Measurements from ENCODE around the gene KCNQ1OT1.

KCNQ1OT1 gene

DNA sequence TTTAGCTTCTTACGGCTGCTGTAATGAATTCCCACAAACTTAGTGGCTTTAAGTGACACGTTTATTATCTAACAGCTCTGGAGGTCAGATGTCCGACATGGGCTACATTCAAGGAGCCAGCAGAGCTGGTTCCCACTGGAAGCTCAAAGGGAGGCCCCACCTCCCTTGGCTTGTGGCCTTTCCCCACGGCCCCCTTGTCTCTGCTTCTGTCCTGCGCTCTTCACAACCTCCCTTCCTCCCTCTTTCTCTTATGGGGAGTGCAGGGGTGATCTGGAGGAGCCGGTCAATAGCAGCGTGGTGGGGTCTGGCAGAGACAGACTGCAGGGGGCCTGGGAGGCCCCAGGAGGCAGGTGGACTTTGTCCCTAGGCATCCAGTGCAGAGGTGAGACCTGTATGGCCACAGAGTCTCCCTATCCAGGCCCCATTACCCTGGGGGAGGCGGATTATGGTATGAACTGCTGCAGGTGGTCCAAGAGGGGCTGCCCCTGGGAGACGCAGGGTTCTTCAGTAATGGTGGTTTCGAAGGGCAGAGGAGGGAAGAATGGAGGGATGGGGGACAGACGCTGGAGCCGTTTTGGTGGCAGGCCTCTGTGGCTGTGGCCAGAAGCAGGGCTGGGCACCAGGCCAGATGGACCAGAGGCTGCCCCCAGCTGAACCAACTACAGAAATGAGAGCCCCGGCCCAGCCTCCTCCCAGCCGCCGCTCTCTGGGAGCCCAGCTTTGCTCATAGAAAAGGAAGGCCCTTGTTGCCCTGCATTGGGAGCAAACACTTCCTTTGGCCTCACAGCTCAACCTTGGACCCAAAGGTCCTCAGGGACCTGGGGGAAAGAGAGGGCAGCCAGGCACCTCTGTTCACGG, 30.7 kb upstream of the KCNQ1OT1 start:
- DNase-seq = no peak
- Histone ChIP-seq H4K91ac (ENCODE audit: low read length) (peak overlapping the region; percentile 21), H3K36me3 (ENCODE audit: control insufficient read depth in 1 of 2, insufficient read depth in 2 of 2, low read depth in 1 of 2, low read length in 2 of 2) (no peaks in the 10 kb centered on the region), H3K4me1 (ENCODE audit: control insufficient read depth, insufficient read depth, low read depth, low read length) (peaks cover 58% of the 10 kb centered on the region), H3K9ac (ENCODE audit: low read length) (no peak overlapping the region), H3K4me2 (ENCODE audit: low read length, poor library complexity, severe bottlenecking) (no peak overlapping the region), H2BK15ac (ENCODE audit: low read depth, poor library complexity, severe bottlenecking) (peak overlapping the region; percentile 37), H3K27ac (ENCODE audit: low read length, poor library complexity, severe bottlenecking) (no peak overlapping the region), H2AFZ (ENCODE audit: low read depth, low read length) (peak overlapping the region; percentile 30), H2BK120ac (ENCODE audit: low read depth, low read length) (no peak overlapping the region), H3K14ac (ENCODE audit: low read length in 2 of 2) (no peak overlapping the region), H2BK5ac (ENCODE audit: low read depth, low read length, poor library complexity, severe bottlenecking) (no peak overlapping the region), H3K27me3 (ENCODE audit: control insufficient read depth in 1 of 2, insufficient read depth in 1 of 2, low read length in 2 of 2) (peaks cover 0 to 5% of the 10 kb centered on the region in 2 experiments), H2AK5ac (ENCODE audit: low read length, severe bottlenecking) (peak overlapping the region; percentile 41), H2BK12ac (ENCODE audit: low read length in 2 of 2) (no peak overlapping the region), H3K18ac (ENCODE audit: low read depth in 1 of 2, low read length in 2 of 2) (no peak overlapping the region), H3K9me3 (ENCODE audit: control insufficient read depth, low read length) (peaks cover 9% of the 10 kb centered on the region), H3K23ac (ENCODE audit: low read length in 2 of 2) (no peak overlapping the region), H3K79me1 (replicated peaks; ENCODE audit: low read length, poor library complexity, severe bottlenecking) (no peaks in the 10 kb centered on the region), H3K4me3 (ENCODE audit: insufficient read depth in 1 of 2, low read depth in 1 of 2, low read length in 2 of 2) (no peak overlapping the region), H4K8ac (ENCODE audit: low read length) (no peak overlapping the region), H3K4ac (ENCODE audit: low read depth in 1 of 2, low read length in 2 of 2) (no peak overlapping the region)
- 83% methylated on average over 14 of the region's 16 CpGs for WGBS

DNA sequence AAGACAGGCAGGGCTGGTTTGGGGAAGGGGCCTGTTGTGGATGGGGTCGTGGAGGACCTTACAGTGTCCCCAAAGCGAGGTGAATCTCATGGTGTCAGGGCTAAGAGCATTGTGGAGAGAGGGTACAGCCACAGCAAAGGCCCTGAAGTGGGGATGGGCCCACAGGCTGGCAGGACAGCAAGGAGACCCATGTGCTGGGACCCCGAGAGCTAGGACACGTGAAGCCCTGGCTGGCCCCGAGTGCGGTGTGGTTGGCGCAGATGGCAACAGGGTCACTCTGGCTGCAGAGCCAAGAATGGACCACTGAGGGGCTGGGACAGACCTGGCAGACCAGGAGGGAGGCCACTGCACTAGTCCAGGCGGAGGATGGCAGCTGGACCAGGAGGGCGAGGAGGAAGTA, 30.0 kb upstream of the KCNQ1OT1 start:
- peaks cover 58% of the 10 kb centered on the region for H3K4me1 ChIP-seq (ENCODE audit: control insufficient read depth, insufficient read depth, low read depth, low read length)
- no peak overlapping the region for H3K14ac ChIP-seq (ENCODE audit: low read length in 2 of 2)
- no peak overlapping the region for H2BK15ac ChIP-seq (ENCODE audit: low read depth, poor library complexity, severe bottlenecking)
- no peak overlapping the region for H2BK5ac ChIP-seq (ENCODE audit: low read depth, low read length, poor library complexity, severe bottlenecking)
- no peak overlapping the region for H3K4me2 ChIP-seq (ENCODE audit: low read length, poor library complexity, severe bottlenecking)
- peak overlapping the region; percentile 47 for H4K91ac ChIP-seq (ENCODE audit: low read length)
- H3K27me3 ChIP-seq (ENCODE audit: control insufficient read depth in 1 of 2, insufficient read depth in 1 of 2, low read length in 2 of 2) = peaks cover 0 to 6% of the 10 kb centered on the region in 2 experiments
- peaks cover 9% of the 10 kb centered on the region for H3K9me3 ChIP-seq (ENCODE audit: control insufficient read depth, low read length)
- no peak overlapping the region for H2AFZ ChIP-seq (ENCODE audit: low read depth, low read length)
- H3K27ac ChIP-seq (ENCODE audit: low read length, poor library complexity, severe bottlenecking) = no peak overlapping the region
- H3K4me3 ChIP-seq (ENCODE audit: insufficient read depth in 1 of 2, low read depth in 1 of 2, low read length in 2 of 2) = no peak overlapping the region
- H2BK12ac ChIP-seq (ENCODE audit: low read length in 2 of 2) = no peak overlapping the region
- no peaks in the 10 kb centered on the region for H3K79me1 ChIP-seq (replicated peaks; ENCODE audit: low read length, poor library complexity, severe bottlenecking)
- H3K23ac ChIP-seq (ENCODE audit: low read length in 2 of 2) = no peak overlapping the region
- peak overlapping the region in 1 of 2 experiments; percentile 68 for H3K4ac ChIP-seq (ENCODE audit: low read depth in 1 of 2, low read length in 2 of 2)
- H2AK5ac ChIP-seq (ENCODE audit: low read length, severe bottlenecking) = peak overlapping the region; percentile 38
- peak overlapping the region; percentile 45 for H4K8ac ChIP-seq (ENCODE audit: low read length)
- H2BK120ac ChIP-seq (ENCODE audit: low read depth, low read length) = no peak overlapping the region
- H3K18ac ChIP-seq (ENCODE audit: low read depth in 1 of 2, low read length in 2 of 2) = no peak overlapping the region
- no peak overlapping the region for H3K9ac ChIP-seq (ENCODE audit: low read length)
- no peaks in the 10 kb centered on the region for H3K36me3 ChIP-seq (ENCODE audit: control insufficient read depth in 1 of 2, insufficient read depth in 2 of 2, low read depth in 1 of 2, low read length in 2 of 2)
- WGBS = 93% methylated on average over 8 of the region's 9 CpGs
- DNase-seq = no peak

GRCh38 chr11:2728663-2729332, 29.0 kb upstream of the KCNQ1OT1 start:
- H2AK5ac ChIP-seq (ENCODE audit: low read length, severe bottlenecking) = no peak overlapping the region
- no peak for DNase-seq
- no peaks in the 10 kb centered on the region for H3K79me1 ChIP-seq (replicated peaks; ENCODE audit: low read length, poor library complexity, severe bottlenecking)
- H3K4me3 ChIP-seq (ENCODE audit: insufficient read depth in 1 of 2, low read depth in 1 of 2, low read length in 2 of 2) = no peak overlapping the region
- peaks cover 0 to 7% of the 10 kb centered on the region in 2 experiments for H3K27me3 ChIP-seq (ENCODE audit: control insufficient read depth in 1 of 2, insufficient read depth in 1 of 2, low read length in 2 of 2)
- H2BK5ac ChIP-seq (ENCODE audit: low read depth, low read length, poor library complexity, severe bottlenecking) = no peak overlapping the region
- peaks cover 52% of the 10 kb centered on the region for H3K4me1 ChIP-seq (ENCODE audit: control insufficient read depth, insufficient read depth, low read depth, low read length)
- H3K36me3 ChIP-seq (ENCODE audit: control insufficient read depth in 1 of 2, insufficient read depth in 2 of 2, low read depth in 1 of 2, low read length in 2 of 2) = no peaks in the 10 kb centered on the region
- H2BK15ac ChIP-seq (ENCODE audit: low read depth, poor library complexity, severe bottlenecking) = no peak overlapping the region
- no peak overlapping the region for H2BK12ac ChIP-seq (ENCODE audit: low read length in 2 of 2)
- H3K9me3 ChIP-seq (ENCODE audit: control insufficient read depth, low read length) = peaks cover 9% of the 10 kb centered on the region
- no peak overlapping the region for H4K8ac ChIP-seq (ENCODE audit: low read length)
- H3K9ac ChIP-seq (ENCODE audit: low read length) = no peak overlapping the region
- no peak overlapping the region for H4K91ac ChIP-seq (ENCODE audit: low read length)
- H3K14ac ChIP-seq (ENCODE audit: low read length in 2 of 2) = no peak overlapping the region
- no peak overlapping the region for H3K27ac ChIP-seq (ENCODE audit: low read length, poor library complexity, severe bottlenecking)
- no peak overlapping the region for H3K4me2 ChIP-seq (ENCODE audit: low read length, poor library complexity, severe bottlenecking)
- no peak overlapping the region for H2BK120ac ChIP-seq (ENCODE audit: low read depth, low read length)
- 88% methylated on average over 16 of the region's 18 CpGs for WGBS
- no peak overlapping the region for H3K23ac ChIP-seq (ENCODE audit: low read length in 2 of 2)
- no peak overlapping the region for H2AFZ ChIP-seq (ENCODE audit: low read depth, low read length)
- no peak overlapping the region for H3K18ac ChIP-seq (ENCODE audit: low read depth in 1 of 2, low read length in 2 of 2)
- H3K4ac ChIP-seq (ENCODE audit: low read depth in 1 of 2, low read length in 2 of 2) = no peak overlapping the region

- Histone ChIP-seq H3K4me3 (ENCODE audit: insufficient read depth in 1 of 2, low read depth in 1 of 2, low read length in 2 of 2) (no peak overlapping the region), H3K4me1 (ENCODE audit: control insufficient read depth, insufficient read depth, low read depth, low read length) (peaks cover 46% of the 10 kb centered on the region), H3K23ac (ENCODE audit: low read length in 2 of 2) (no peak overlapping the region), H2BK5ac (ENCODE audit: low read depth, low read length, poor library complexity, severe bottlenecking) (no peak overlapping the region), H4K91ac (ENCODE audit: low read length) (no peak overlapping the region), H3K79me1 (replicated peaks; ENCODE audit: low read length, poor library complexity, severe bottlenecking) (no peaks in the 10 kb centered on the region), H2BK12ac (ENCODE audit: low read length in 2 of 2) (no peak overlapping the region), H3K9ac (ENCODE audit: low read length) (no peak overlapping the region), H3K27ac (ENCODE audit: low read length, poor library complexity, severe bottlenecking) (no peak overlapping the region), H3K4me2 (ENCODE audit: low read length, poor library complexity, severe bottlenecking) (no peak overlapping the region), H4K8ac (ENCODE audit: low read length) (no peak overlapping the region), H3K36me3 (ENCODE audit: control insufficient read depth in 1 of 2, insufficient read depth in 2 of 2, low read depth in 1 of 2, low read length in 2 of 2) (no peaks in the 10 kb centered on the region), H3K27me3 (ENCODE audit: control insufficient read depth in 1 of 2, insufficient read depth in 1 of 2, low read length in 2 of 2) (peaks cover 0 to 11% of the 10 kb centered on the region in 2 experiments), H2AFZ (ENCODE audit: low read depth, low read length) (no peak overlapping the region), H3K14ac (ENCODE audit: low read length in 2 of 2) (no peak overlapping the region), H2AK5ac (ENCODE audit: low read length, severe bottlenecking) (peak overlapping the region; percentile 23), H3K9me3 (ENCODE audit: control insufficient read depth, low read length) (peaks cover 9% of the 10 kb centered on the region), H2BK15ac (ENCODE audit: low read depth, poor library complexity, severe bottlenecking) (no peak overlapping the region), H3K18ac (ENCODE audit: low read depth in 1 of 2, low read length in 2 of 2) (no peak overlapping the region), H3K4ac (ENCODE audit: low read depth in 1 of 2, low read length in 2 of 2) (no peak overlapping the region), H2BK120ac (ENCODE audit: low read depth, low read length) (no peak overlapping the region)
- WGBS = 89% methylated on average over 17 of the region's 17 CpGs
- DNase-seq = no peak
These were observed 28.4 kb upstream of the KCNQ1OT1 start for GRCh38 chr11:2728128-2728662.

All from mesenchymal stem cell (in vitro differentiated cells and primary cell).